Neural cell (in vitro differentiated cells): ENCODE results near the gene ACIN1. TPM values are rescaled to one million over a fixed set of nuclear protein-coding genes. Genes with fewer than 3 reads are reported as not detected.
A peak's percentile ranks its signal among the peaks of the same experiment; 100 is the strongest.

Experiments
- H2AFZ ChIP-seq: fragments of 200-600, 300-800 bp; sonication (generic), shearing (Covaris generic); 2 replicates; pipeline ENCODE4 v1.6.0; 2014; ENCODE audit warnings: low read depth, mild to moderate bottlenecking, antibody characterized with exemption, low read length, moderate library complexity
- H3F3A ChIP-seq: fragments of 200-600 bp; shearing (Covaris generic); 2 replicates; pipeline ENCODE4 v1.6.1; 2016; ENCODE audit warnings: mild to moderate bottlenecking, moderate library complexity, mixed read lengths, antibody characterized with exemption, low read length; ENCODE audit not compliant: insufficient read depth, poor library complexity, severe bottlenecking
- H3K27ac ChIP-seq: fragments of 200-600, 300-800 bp; sonication (generic), shearing (Covaris generic); 2 replicates; pipeline ENCODE4 v1.5.1; 2014; ENCODE audit warnings: mild to moderate bottlenecking, low read length, moderate library complexity
- H3K27me3 ChIP-seq: fragments of 300-800, 200-600 bp; sonication (generic), shearing (Covaris generic); 2 replicates; pipeline ENCODE4 v1.6.0; 2014; ENCODE audit warnings: mild to moderate bottlenecking, low read depth, low read length, moderate library complexity; ENCODE audit not compliant: insufficient read depth
- H3K36me3 ChIP-seq: fragments of 300-800, 200-600 bp; sonication (generic), shearing (Covaris generic); 2 replicates; pipeline ENCODE4 v1.5.1; 2014; ENCODE audit warnings: mild to moderate bottlenecking, antibody characterized with exemption, low read length, moderate library complexity; ENCODE audit not compliant: insufficient read depth
- H3K4me2 ChIP-seq: fragments of 300-800, 200-600 bp; sonication (generic), shearing (Covaris generic); 2 replicates; pipeline ENCODE4 v1.6.0; 2014; ENCODE audit warnings: mild to moderate bottlenecking, low read length
- H3K4me3 ChIP-seq: fragments of 300-800, 200-600 bp; sonication (generic), shearing (Covaris generic); 2 replicates; pipeline ENCODE4 v1.5.1; 2014; ENCODE audit warnings: mild to moderate bottlenecking, low read length, moderate library complexity
- H3K79me2 ChIP-seq: fragments of 200-600 bp; shearing (Covaris generic); replicated peaks from 2 replicates; pipeline ENCODE4 v1.6.0; 2014; ENCODE audit warnings: mild to moderate bottlenecking, low read length, moderate library complexity; ENCODE audit not compliant: insufficient read depth
- H3K9ac ChIP-seq: fragments of 300-800, 200-600 bp; sonication (generic), shearing (Covaris generic); 2 replicates; pipeline ENCODE4 v1.6.1; 2016; ENCODE audit warnings: mild to moderate bottlenecking, low read length, mixed read lengths
- H3K9me2 ChIP-seq: fragments of 200-600 bp; shearing (Covaris generic); 2 replicates; pipeline ENCODE4 v1.6.1; 2016; ENCODE audit warnings: mild to moderate bottlenecking, low read length, mixed read lengths; ENCODE audit not compliant: insufficient read depth
- H3K9me3 ChIP-seq: fragments of 200-600, 300-800 bp; sonication (generic), shearing (Covaris generic); 2 replicates; pipeline ENCODE4 v1.6.1; 2016; ENCODE audit warnings: mild to moderate bottlenecking, mixed run types, low read length, moderate library complexity, mixed read lengths
- H4K20me1 ChIP-seq: fragments of 200-600 bp; shearing (Covaris generic); 2 replicates; pipeline ENCODE4 v1.6.1; 2016; ENCODE audit warnings: mild to moderate bottlenecking, mixed run types; ENCODE audit not compliant: insufficient read depth
- EP300 ChIP-seq: fragments of 450-650 bp; conservative IDR thresholded peaks from 2 replicates; pipeline ENCODE4 v1.6.1; 2014; ENCODE audit warnings: antibody characterized with exemption, mild to moderate bottlenecking, moderate library complexity; ENCODE audit not compliant: poor library complexity, severe bottlenecking
- EZH2 ChIP-seq: fragments of 200-600, 300-800 bp; shearing (Covaris generic), sonication (generic); IDR thresholded peaks from 2 replicates; pipeline ENCODE4 v1.6.1; 2014; ENCODE audit warnings: antibody characterized with exemption, low read length, borderline replicate concordance, mild to moderate bottlenecking; ENCODE audit not compliant: insufficient read depth, poor library complexity, severe bottlenecking
- MXI1 ChIP-seq: fragments of 450-650 bp; conservative IDR thresholded peaks from 2 replicates; pipeline ENCODE4 v1.6.1; 2014; ENCODE audit warnings: antibody characterized with exemption, mild to moderate bottlenecking; ENCODE audit not compliant: poor library complexity, severe bottlenecking
- POLR2AphosphoS5 ChIP-seq: IDR thresholded peaks from 2 replicates; pipeline ENCODE4 v1.6.1; 2012
- RAD21 ChIP-seq: fragments of 450-650 bp; conservative IDR thresholded peaks from 2 replicates; pipeline ENCODE4 v1.6.1; 2014; ENCODE audit warnings: antibody characterized with exemption, mild to moderate bottlenecking, moderate library complexity
- SMC3 ChIP-seq: fragments of 450-650 bp; conservative IDR thresholded peaks from 2 replicates; pipeline ENCODE4 v1.6.1; 2014; ENCODE audit warnings: antibody characterized with exemption, mild to moderate bottlenecking, moderate library complexity; ENCODE audit not compliant: poor library complexity
- TAF1 ChIP-seq: IDR thresholded peaks from 2 replicates; pipeline ENCODE4 v1.6.1; 2012; ENCODE audit warnings: low read depth
- polyA plus RNA-seq: library from polyadenylated mRNA; depleted of rRNA; stranded (reverse); fragments of >200 nt; gene quantifications from 2 replicates; pipeline ENCODE4 v1.2.3, GENCODE V29; 2014
- TF ChIP-seq, protein P1 (sequence below): fragments of 450-650 bp; IDR thresholded peaks from 2 replicates; pipeline ENCODE4 v1.5.1; 2014; ENCODE audit warnings: antibody characterized with exemption, mild to moderate bottlenecking, moderate library complexity; ENCODE audit not compliant: poor library complexity, severe bottlenecking

ACIN1 gene
- polyA plus RNA-seq, 1 donor from 2014 or later, result 143 TPM

DNA sequence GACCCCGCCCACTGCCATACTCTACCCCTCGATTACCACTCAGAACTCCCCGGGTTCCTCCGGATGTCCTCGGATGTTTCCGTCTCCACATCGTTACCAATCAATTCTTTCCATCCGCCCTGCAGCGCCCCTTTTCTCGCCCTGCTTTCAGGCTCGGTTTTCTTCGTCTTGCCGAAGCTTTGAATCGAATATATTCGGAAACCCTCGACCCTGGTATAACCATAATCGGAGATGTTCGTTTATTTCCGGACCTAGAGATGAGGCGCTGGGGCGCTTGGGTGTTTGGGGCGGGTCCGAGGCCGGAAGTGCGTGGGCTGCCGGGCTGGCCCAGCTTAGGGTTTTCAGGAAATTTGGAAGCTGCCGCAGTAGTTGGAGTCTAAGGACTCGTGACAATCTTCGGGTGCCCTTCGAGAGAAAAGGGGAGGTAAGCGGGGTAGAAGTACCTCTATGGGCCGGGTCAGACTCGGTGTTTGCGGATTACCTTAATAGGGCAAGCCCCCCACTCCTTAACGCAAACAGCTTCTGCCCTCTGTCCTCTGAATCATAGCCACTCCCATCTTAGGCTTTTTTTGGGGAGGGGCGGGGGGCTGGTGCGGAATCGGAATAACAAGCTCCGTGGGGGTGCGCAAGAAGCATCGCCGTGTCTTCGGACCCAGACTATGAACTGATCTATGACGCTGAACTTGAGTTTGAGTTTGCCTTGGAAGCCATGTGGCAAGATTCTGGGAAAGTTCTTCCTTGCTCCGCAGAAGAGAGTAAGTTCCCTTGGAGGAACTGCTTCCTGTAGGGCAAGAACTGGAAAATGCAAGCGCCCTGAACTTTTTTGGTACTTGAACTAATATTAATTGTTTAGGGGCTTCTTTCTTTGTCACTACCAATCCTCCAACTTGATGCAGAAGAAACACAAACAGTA is 516 bp upstream of the ACIN1 start, which contains the start of gene C14orf119:
TSS of gene C14orf119 (plus strand) at position 310 of the 913 bp plus-strand sequence. CDS start 2,154 bp downstream, outside the sequence.
- Histone ChIP-seq H3K79me2 (peaks cover 44% of the 10 kb centered on the region), H3F3A (no peaks in the 10 kb centered on the region), H3K9ac (peak within 1 kb of the TSS; percentile 96), H3K4me2 (peak within 1 kb of the TSS; percentile 94), H2AFZ (peak within 1 kb of the TSS; percentile 92), H3K4me3 (peak within 1 kb of the TSS; percentile 74), H3K9me2 (no peaks in the 10 kb centered on the region), H4K20me1 (no peaks in the 10 kb centered on the region), H3K27me3 (no peaks in the 10 kb centered on the region), H3K27ac (peak within 1 kb of the TSS; percentile 96), H3K36me3 (no peaks in the 10 kb centered on the region), H3K9me3 (no peaks in the 10 kb centered on the region)
- TF ChIP-seq, protein P1, sequence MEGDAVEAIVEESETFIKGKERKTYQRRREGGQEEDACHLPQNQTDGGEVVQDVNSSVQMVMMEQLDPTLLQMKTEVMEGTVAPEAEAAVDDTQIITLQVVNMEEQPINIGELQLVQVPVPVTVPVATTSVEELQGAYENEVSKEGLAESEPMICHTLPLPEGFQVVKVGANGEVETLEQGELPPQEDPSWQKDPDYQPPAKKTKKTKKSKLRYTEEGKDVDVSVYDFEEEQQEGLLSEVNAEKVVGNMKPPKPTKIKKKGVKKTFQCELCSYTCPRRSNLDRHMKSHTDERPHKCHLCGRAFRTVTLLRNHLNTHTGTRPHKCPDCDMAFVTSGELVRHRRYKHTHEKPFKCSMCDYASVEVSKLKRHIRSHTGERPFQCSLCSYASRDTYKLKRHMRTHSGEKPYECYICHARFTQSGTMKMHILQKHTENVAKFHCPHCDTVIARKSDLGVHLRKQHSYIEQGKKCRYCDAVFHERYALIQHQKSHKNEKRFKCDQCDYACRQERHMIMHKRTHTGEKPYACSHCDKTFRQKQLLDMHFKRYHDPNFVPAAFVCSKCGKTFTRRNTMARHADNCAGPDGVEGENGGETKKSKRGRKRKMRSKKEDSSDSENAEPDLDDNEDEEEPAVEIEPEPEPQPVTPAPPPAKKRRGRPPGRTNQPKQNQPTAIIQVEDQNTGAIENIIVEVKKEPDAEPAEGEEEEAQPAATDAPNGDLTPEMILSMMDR, result no peak
- TF ChIP-seq POLR2AphosphoS5 (peak; percentile 42), RAD21 (no peak), EP300 (peak; percentile 41), MXI1 (peak; percentile 96), TAF1 (no peak)

DNA sequence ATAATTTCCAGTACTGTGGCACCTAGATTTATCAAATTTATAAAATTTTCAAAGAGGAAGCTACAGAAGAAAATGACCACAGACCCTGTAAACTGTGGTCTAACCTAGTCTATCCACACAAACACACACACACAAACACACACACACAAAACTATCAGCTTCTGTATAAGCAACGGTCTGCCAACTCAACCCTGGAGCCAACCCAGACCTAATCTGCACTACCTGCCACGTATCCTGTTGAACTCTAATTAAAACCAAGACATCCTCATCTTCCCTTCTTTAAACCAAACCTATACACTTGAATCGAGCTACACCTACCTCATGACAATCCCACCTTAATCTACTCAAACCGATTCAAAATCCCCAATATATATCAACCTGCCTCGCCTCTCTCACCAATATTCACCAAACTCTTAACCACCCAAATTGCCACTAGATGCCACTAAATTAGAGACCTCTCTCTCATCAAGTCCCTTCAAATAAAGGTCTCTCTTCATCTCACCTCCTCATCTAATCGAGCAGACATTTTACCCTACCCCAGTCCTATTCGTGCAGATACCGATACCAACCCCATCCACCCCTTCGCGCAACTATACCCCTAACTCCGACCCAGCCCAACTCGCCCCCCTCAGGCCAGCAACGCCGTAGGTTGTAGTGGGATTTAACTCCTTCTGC is 808 bp downstream of the ACIN1 start:
- no peaks in the 10 kb centered on the region for H4K20me1 ChIP-seq

More for the DNA sequence above, 808 bp downstream of the ACIN1 start:
- H2AFZ ChIP-seq, result peak overlapping the region; percentile 74
- H3K4me3 ChIP-seq, result peak overlapping the region; percentile 74
- peak; percentile 45 for TF ChIP-seq MXI1
- TF ChIP-seq EZH2, result no peak
- TF ChIP-seq, protein P1, result peak; percentile 67
- TF ChIP-seq SMC3, result peak; percentile 55
- H3K27ac ChIP-seq, result peak overlapping the region; percentile 96
- H3K79me2 ChIP-seq, result peaks cover 44% of the 10 kb centered on the region
- H3K9ac ChIP-seq, result peak overlapping the region; percentile 96
- H3K9me2 ChIP-seq, result no peaks in the 10 kb centered on the region
- H3K36me3 ChIP-seq, result no peaks in the 10 kb centered on the region
- H3K4me2 ChIP-seq, result peak overlapping the region; percentile 94
- no peaks in the 10 kb centered on the region for H3K27me3 ChIP-seq
- no peaks in the 10 kb centered on the region for H3K9me3 ChIP-seq
- no peaks in the 10 kb centered on the region for H3F3A ChIP-seq
